ENCODE results near the gene SNX21.
A peak's percentile ranks its signal among the peaks of the same experiment; 100 is the strongest.

Gene SNX21

DNA sequence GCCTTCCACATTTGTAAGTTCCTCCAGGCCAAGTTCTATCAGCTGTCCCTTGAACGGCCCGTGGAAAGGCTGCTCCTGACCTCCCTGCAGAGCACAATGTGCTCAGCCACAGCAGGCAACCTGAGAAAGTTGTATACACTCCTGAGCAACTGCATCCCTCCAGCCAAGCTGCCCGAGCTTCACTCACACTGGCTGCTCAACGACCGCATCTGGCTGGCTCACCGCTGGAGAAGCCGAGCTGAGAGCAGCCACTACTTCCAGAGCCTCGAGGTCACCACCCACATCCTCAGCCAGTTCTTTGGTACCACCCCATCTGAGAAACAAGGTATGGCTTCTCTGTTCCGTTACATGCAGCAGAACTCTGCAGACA, 49.5 kb downstream of the SNX21 start:
- no peak for DNase-seq

DNA sequence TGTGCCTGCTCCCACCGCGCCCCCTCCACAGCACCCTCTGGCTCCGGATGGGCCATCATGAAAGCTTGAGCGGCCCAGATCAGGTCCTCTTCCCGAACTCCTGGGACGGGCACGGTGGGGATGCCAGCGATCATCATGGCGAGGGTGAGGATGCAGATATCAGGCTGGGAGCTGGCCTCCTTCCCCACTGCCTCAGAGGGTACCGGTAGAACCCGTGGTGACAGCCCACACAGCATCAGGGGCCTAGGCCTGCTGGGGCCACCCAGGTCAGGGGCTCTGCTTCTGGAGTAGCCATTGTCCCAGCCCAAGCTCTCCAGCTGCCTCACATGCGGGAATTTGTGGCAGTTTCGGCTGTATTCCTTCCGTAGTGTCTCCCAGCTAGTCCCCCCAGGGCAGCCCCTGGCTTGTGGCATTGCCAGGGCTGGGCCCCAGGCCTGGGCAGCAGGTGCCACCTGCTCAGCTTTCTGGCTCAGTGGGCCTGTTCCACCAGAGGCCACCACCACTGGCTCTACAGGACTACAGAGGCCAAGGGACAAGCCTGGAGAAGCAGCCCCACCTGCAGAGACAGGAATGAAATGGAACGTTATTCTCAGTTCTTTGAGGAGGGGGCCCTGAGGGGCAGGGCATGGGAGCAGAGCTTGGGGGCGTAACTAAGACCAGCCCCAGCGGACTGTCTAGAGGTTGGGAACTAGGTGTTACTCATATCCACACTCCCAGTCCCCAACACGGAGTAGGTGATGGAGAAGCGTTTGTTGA, 53.2 kb downstream of the SNX21 start:
- DNase-seq, result no peak

- DNase-seq, result no peak
Measured at GRCh38 chr20:45887346-45887715, 53.7 kb downstream of the SNX21 start, which contains the start of gene SPATA25. TSS of gene SPATA25 (minus strand) at chr20:45887622. CDS start at chr20:45887590, 32 bp downstream.

- no peak for DNase-seq
Measured at GRCh38 chr20:45888681-45889080, 55.1 kb downstream of the SNX21 start.

- peak; percentile 54 for DNase-seq
Measured at GRCh38 chr20:45890077-45890984, 56.7 kb downstream of the SNX21 start.

DNA sequence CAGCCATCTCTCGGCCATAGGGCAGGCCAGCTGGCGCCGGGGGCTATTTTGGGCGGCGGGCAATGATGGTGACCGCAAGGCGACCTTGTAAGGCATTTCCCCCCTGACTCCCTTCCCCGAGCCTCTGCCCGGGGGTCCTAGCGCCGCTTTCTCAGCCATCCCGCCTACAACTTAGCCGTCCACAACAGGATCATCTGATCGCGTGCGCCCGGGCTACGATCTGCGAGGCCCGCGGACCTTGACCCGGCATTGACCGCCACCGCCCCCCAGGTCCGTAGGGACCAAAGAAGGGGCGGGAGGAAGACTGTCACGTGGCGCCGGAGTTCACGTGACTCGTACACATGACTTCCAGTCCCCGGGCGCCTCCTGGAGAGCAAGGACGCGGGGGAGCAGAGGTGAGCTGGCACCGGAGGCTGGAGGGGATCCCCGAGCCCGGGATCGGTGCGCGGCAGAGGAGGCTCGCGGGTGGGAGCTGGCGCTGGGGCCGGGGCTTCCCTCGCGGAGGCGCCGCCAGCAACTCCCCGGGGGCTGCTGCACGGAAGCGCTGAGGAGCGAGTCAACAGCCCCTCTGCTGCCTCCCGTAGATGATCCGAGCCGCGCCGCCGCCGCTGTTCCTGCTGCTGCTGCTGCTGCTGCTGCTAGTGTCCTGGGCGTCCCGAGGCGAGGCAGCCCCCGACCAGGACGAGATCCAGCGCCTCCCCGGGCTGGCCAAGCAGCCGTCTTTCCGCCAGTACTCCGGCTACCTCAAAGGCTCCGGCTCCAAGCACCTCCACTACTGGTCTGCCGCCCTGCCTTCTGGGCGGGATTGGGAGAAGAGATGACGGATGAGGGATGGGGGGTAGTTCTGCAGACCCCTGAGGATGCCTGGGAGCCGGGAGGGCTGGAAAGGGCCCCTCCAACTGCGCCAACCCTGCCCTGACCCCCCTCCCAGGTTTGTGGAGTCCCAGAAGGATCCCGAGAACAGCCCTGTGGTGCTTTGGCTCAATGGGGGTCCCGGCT, 57.7 kb downstream of the SNX21 start, which contains the start of the genes CTSA and NEURL2:
Gene CTSA (plus strand): TSS at position 351 of the 999 bp plus-strand sequence. CDS start 234 bp downstream, at position 585.
Gene NEURL2 (minus strand): TSS at position 224 of the 999 bp plus-strand sequence. CDS start 217 bp downstream, at position 7.
- DNase-seq, result peak; percentile 87

GRCh38 chr20:45892049-45892825, 58.6 kb downstream of the SNX21 start:
- DNase-seq, result no peak

All from activated naive CD4-positive, alpha-beta T cell treated with anti-CD3 and anti-CD28 coated beads, Interleukin-2, amount 50 U/mL, for 16 hours (primary cell).